Fibroblast of skin of abdomen (primary cell): Measurements from ENCODE around the gene PPFIBP1.
A peak's percentile ranks its signal among the peaks of the same experiment; 100 is the strongest.
"Not testable (repeated sequence)": the region's sequence is repeated elsewhere in the genome, so short reads cannot be mapped to it uniquely, and the experiment has no call there.

Experiments used
- DNase-seq: peaks from one replicate; pipeline ENCODE4 v3.0.0-alpha.2; 2013

Gene PPFIBP1

DNA sequence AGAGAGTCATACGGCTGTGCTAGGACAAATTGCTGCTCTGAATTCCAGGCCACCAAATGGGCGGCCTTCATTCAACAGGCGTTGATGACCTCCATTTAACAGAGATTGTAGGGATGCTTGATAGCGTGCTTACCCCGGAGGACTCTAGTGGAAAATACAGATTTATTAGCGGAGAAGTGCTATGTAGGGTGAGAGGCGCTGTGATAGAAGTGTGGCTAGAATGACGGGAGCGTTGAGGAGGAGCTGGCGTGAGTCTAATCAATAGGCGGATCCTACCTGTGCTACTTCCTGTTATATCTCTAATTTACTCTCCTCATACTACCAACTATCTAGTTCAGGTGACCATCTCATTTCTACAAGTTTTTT lies 187.3 kb downstream of the PPFIBP1 start:
- no peak for DNase-seq

DNA sequence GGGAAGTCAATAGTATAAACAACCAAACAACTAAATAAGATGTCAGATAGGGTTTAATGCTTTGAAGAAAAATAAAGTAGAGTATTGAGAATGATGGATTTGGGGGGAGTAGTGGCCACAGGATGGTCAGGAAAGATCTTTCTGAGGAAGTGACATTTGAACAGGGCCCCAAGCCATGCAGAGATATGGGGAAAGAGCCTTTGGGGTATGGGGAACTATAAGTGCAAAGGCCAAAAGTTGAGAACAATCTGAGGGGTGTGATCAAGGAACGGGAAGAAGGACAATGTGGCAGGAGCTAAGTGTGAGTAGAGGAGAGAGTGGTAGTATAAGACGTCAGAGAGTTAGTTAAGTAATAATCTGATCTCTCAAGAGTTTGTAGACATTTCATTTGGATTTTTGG lies 188.0 kb downstream of the PPFIBP1 start:
- no peak for DNase-seq

DNA sequence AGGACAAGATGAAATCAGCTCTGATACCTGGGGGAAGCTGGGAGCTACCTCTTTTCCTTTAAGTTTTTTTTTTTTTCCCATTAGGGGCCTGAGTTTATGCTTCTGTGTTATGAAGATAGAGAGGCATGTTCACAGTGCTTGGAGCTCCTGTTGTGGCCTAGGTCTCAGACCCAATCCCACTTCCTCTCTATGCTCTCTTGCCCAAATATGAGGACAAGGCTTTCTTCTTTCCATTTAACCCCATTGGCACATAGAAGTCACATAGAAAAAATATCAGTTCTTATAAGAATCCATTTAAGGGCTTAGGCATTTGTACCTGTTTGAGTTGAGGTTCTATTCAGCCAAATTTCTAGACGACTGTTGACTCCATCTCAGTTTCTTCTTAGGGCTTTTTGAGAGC lies 199.2 kb downstream of the PPFIBP1 start:
- DNase-seq: no peak

DNA sequence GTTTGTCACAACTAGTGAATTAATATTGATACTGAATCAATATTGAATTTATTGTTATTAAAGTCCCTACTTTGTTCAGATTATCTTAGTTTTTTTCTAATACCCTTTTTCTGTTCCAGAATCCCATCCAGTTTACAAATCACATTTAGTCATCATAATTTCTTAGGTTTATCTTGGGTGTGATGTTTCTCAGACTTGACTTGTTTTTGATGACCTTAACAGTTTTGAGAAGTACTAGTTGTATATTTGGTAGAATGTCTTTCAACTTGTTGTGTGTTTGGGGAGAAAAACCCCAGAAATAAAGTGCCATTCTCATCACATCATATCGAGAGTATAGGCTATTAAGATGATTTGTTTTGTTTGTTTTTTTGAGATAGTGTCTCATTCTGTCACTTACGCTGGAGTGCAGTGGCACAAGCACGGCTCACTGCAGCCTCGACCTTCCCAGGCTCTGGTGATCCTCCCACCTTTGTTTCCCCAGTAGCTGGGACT lies 206.1 kb downstream of the PPFIBP1 start:
- no peak for DNase-seq

DNA sequence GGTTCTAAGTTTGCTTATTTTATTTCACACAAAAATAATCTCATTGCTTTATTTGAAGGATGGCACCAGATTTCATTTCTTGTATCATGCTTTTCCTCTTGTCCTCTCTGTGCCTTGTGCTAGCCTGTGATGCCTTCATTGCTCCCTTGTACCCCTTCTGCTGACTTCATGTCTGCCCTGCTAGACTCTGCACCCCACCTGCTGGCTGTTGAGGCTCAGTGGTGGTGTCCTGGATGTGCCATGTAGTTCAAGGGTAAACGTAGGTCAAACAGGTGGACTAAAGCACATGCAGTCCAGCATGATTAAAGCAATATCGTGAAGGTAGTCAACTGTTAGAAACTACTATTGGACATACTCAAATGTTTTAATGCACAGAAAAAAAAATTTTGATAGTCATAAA lies 208.3 kb downstream of the PPFIBP1 start:
- DNase-seq: no peak

DNA sequence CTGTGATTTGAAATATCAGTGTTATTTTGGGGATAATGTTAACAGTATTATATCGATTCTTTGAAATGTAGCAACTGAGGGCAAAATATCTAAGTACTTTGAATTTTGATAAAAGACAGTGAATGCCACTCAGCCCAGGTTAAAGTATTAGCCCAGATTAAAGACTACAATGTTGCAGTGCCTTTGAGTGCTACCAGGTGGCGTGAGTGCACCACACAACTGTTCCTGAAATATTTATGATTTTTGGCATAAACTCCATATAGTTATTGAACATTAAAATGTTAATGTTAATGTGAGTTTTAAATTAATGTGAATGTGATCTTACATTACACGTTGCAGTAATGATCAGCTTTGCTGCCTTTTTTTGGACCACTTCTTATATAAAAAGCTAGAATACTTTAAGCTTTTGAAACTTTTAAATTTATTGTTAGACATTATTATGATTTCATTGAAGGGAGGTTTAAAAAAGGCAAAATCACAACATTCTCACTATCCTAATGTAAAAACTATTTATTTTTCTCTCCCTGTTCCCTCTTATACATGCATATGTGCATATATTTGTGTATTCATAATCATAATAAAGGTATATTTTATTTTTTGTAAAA lies 209.1 kb downstream of the PPFIBP1 start:
- DNase-seq: peak; percentile 33

GRCh38 chr12:27733791-27734190 lies 209.8 kb downstream of the PPFIBP1 start:
- no peak for DNase-seq

- DNase-seq: not testable (repeated sequence)
These were observed 210.3 kb downstream of the PPFIBP1 start for GRCh38 chr12:27734321-27734720.

- DNase-seq: no peak
These were observed 219.6 kb downstream of the PPFIBP1 start for GRCh38 chr12:27743601-27744000.
